GM19193 (cell line): ENCODE data around the gene ANO10.

Source experiments
- POLR2A ChIP-seq: IDR thresholded peaks from 4 replicates; pipeline ENCODE4 v1.6.1; 2011; ENCODE audit not compliant: insufficient read depth, insufficient read length; ENCODE audit errors: extremely low read depth

The ANO10 gene

GRCh38 chr3:43526956-43527355 lies 94.9 kb downstream of the ANO10 start:
- no peak for TF ChIP-seq POLR2A

GRCh38 chr3:43525941-43526607 lies 95.7 kb downstream of the ANO10 start:
- no peak for TF ChIP-seq POLR2A

GRCh38 chr3:43525386-43525785 lies 96.4 kb downstream of the ANO10 start:
- no peak for TF ChIP-seq POLR2A

GRCh38 chr3:43523454-43524053 lies 98.3 kb downstream of the ANO10 start:
- no peak for TF ChIP-seq POLR2A

- TF ChIP-seq POLR2A = no peak
Measured at GRCh38 chr3:43522727-43523362, 99.0 kb downstream of the ANO10 start.

- TF ChIP-seq POLR2A = no peak
Measured at GRCh38 chr3:43521941-43522340, 99.9 kb downstream of the ANO10 start.

GRCh38 chr3:43515970-43516635 lies 105.7 kb downstream of the ANO10 start:
- no peak for TF ChIP-seq POLR2A

GRCh38 chr3:43515208-43515917 lies 106.4 kb downstream of the ANO10 start:
- no peak for TF ChIP-seq POLR2A

GRCh38 chr3:43512754-43513404 lies 108.9 kb downstream of the ANO10 start:
- no peak for TF ChIP-seq POLR2A

- no peak for TF ChIP-seq POLR2A
Measured at GRCh38 chr3:43506644-43507043, 115.2 kb downstream of the ANO10 start.

GRCh38 chr3:43505351-43505750 lies 116.5 kb downstream of the ANO10 start:
- no peak for TF ChIP-seq POLR2A

- TF ChIP-seq POLR2A = no peak
Measured at GRCh38 chr3:43503067-43503728, 118.6 kb downstream of the ANO10 start.

- TF ChIP-seq POLR2A = no peak
Measured at GRCh38 chr3:43499256-43499655, 122.6 kb downstream of the ANO10 start.

GRCh38 chr3:43497905-43498365 lies 123.9 kb downstream of the ANO10 start:
- no peak for TF ChIP-seq POLR2A
